Rectal smooth muscle tissue (tissue), 1 donor: ENCODE measurements around the gene ATG2A.

ENCODE experiments used
- H3K27ac ChIP-seq: one replicate; pipeline ENCODE4 v1.7.0; 2013; ENCODE audit warnings: low read depth, low read length, inconsistent platforms
- H3K27me3 ChIP-seq: one replicate; pipeline ENCODE4 v1.7.0; 2013; ENCODE audit warnings: low read length; ENCODE audit not compliant: control insufficient read depth, insufficient read depth
- H3K36me3 ChIP-seq: one replicate; pipeline ENCODE4 v1.7.0; 2013; ENCODE audit warnings: low read length; ENCODE audit not compliant: control insufficient read depth, insufficient read depth
- H3K4me1 ChIP-seq: one replicate; pipeline ENCODE4 v1.7.0; 2013; ENCODE audit warnings: low read length; ENCODE audit not compliant: control insufficient read depth, insufficient read depth
- H3K4me3 ChIP-seq: one replicate; pipeline ENCODE4 v1.7.0; 2013; ENCODE audit warnings: low read length
- H3K9ac ChIP-seq: one replicate; pipeline ENCODE4 v1.7.0; 2013; ENCODE audit warnings: low read length

ATG2A gene

DNA sequence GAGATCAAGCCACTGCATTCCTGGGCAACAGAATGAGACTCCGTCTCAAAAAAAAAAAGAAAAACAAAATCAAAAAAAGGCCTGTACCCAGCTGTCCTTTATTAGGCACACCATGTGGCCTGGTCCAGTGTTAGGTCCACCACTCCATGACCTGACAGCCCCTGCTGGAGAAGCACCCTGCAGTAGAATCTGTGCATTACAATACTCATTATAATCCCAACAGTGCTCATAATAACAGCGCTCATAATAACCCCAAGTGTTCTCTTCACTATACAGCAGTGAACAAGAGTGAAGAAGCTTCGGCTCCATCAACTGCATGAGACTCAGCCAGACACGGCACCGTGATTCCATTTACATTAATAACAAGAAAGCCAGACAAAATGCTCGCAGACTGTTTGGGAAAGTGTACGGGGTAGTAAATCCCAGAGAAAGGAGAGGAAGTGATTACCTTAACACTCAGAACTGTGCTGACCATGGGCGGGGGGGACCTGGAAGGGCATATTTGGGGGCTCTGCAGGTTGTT, 29.7 kb downstream of the ATG2A start:
- Histone ChIP-seq H3K27ac (peak overlapping the region; percentile 80), H3K4me1 (peaks cover 2% of the 10 kb centered on the region), H3K27me3 (no peaks in the 10 kb centered on the region), H3K4me3 (peak overlapping the region; percentile 62), H3K36me3 (peaks cover 9% of the 10 kb centered on the region), H3K9ac (no peak overlapping the region)

- Histone ChIP-seq H3K9ac (no peak overlapping the region), H3K27me3 (no peaks in the 10 kb centered on the region), H3K36me3 (peaks cover 3% of the 10 kb centered on the region), H3K4me3 (no peak overlapping the region), H3K4me1 (peaks cover 2% of the 10 kb centered on the region), H3K27ac (no peak overlapping the region)
Measured at GRCh38 chr11:64885367-64886286, 31.4 kb downstream of the ATG2A start.

DNA sequence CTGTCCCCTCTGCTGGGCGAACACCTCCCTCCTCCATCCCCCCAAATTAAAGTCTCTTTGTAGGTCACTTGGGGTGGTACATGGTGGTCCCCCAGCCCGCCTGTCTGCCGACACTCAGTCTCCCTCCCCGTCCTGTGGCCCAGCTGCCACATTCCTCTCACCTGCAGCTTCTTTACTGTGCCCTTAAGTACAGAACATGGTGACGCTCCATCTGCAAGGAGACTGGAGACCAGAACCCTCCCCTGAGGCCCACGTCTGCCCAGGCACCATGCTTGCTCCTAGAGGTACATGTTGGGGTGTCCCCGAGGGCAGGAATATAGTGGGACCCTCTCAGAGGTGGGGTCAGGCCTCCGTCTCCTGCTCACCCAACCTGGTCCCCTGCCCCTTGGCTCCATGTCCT, 33.0 kb downstream of the ATG2A start:
- Histone ChIP-seq H3K9ac (no peak overlapping the region), H3K4me1 (peaks cover 10% of the 10 kb centered on the region), H3K36me3 (no peaks in the 10 kb centered on the region), H3K27ac (no peak overlapping the region), H3K27me3 (no peaks in the 10 kb centered on the region), H3K4me3 (no peak overlapping the region)

GRCh38 chr11:64883575-64883974, 33.4 kb downstream of the ATG2A start:
- Histone ChIP-seq H3K9ac (no peak overlapping the region), H3K4me1 (peaks cover 11% of the 10 kb centered on the region), H3K27ac (no peak overlapping the region)

GRCh38 chr11:64882243-64882642, 34.8 kb downstream of the ATG2A start:
- no peak overlapping the region for H3K4me3 ChIP-seq
- peaks cover 9% of the 10 kb centered on the region for H3K4me1 ChIP-seq
- no peak overlapping the region for H3K9ac ChIP-seq
- peaks cover 2% of the 10 kb centered on the region for H3K36me3 ChIP-seq
- H3K27me3 ChIP-seq, result no peaks in the 10 kb centered on the region
- H3K27ac ChIP-seq, result no peak overlapping the region

More at GRCh38 chr11:64883575-64883974, 33.4 kb downstream of the ATG2A start:
- Histone ChIP-seq H3K4me3 (no peak overlapping the region), H3K36me3 (no peaks in the 10 kb centered on the region), H3K27me3 (no peaks in the 10 kb centered on the region)

- no peak overlapping the region for H3K9ac ChIP-seq
- peaks cover 9% of the 10 kb centered on the region for H3K4me1 ChIP-seq
- H3K27ac ChIP-seq, result no peak overlapping the region
- no peaks in the 10 kb centered on the region for H3K27me3 ChIP-seq
- H3K36me3 ChIP-seq, result peaks cover 2% of the 10 kb centered on the region
- no peak overlapping the region for H3K4me3 ChIP-seq
Measured at GRCh38 chr11:64881476-64881875, 35.5 kb downstream of the ATG2A start.

GRCh38 chr11:64880240-64881001, 36.6 kb downstream of the ATG2A start:
- Histone ChIP-seq H3K27me3 (no peaks in the 10 kb centered on the region), H3K9ac (no peak overlapping the region), H3K4me1 (peaks cover 17% of the 10 kb centered on the region), H3K36me3 (peaks cover 2% of the 10 kb centered on the region), H3K4me3 (no peak overlapping the region), H3K27ac (no peak overlapping the region)

DNA sequence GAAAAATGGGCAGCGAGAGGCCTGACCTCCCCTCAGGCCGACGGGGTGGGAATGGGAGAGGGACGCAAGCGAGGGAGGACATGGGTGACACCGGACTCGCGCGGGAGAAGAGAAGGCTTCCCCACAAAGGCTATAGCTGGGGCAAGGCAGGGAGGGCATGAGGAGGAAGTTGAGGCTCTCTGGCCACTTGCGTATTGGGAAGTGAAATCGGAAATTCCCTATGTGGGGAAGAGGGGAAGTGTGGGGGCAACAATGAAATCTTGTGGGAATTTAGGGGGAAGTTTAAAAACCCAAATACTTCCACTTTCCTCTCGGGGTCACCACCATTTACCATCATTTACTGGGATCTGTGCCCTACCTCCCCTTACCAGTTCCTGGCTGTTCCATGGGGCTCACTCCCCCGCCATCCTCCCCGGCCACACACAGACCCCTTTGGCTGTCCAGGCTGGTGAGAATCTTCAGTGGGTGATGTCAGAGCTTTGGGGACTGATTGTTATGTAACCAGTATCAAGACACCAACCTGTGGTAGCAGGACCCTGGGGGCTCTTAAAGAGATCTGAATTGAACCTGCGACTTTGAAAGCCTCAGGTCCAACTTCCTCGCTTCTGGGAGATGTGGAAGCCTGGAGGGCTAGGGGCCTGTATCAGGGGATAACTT, 37.6 kb downstream of the ATG2A start:
- peaks cover 2% of the 10 kb centered on the region for H3K36me3 ChIP-seq
- peak overlapping the region; percentile 91 for H3K27ac ChIP-seq
- H3K27me3 ChIP-seq, result no peaks in the 10 kb centered on the region
- H3K4me3 ChIP-seq, result peak overlapping the region; percentile 92
- peak overlapping the region; percentile 81 for H3K9ac ChIP-seq
- peaks cover 19% of the 10 kb centered on the region for H3K4me1 ChIP-seq

DNA sequence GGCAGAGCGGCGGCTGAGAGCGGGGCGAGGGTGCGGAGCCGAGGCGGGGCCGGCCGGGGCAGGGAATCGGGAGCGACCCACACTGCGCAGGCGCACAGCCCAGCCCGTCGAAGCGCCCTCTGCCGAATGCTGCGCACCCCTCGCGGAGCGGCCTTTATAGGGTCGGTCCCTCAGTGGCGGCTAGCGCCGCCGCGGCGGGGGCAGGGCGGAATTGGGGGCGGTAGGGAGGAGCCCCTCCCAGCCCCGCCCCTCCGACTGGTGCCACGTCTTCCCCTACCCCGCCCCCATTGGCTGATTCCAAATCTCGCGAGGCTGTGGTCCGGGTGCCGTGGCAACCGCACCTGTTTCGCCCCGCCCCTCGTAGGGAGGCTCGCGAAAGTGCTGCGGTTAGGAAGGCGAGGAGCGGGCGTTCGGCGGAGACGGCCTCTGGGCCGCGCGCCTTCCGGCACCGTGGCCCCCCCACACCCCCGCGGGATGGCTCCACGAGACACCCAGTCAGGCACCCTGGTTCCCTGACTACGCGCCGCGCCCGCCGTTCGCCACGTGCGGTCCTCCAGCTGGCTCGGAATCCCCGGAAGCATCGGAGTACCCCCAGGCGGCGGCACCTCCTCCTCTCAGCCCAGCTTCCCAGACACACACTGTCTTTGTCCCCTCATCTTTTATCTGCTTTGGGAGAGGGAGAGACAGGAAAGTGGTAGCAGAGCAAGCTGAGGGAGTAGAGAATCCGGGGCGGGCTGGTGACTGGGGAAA, 38.3 kb downstream of the ATG2A start, which contains the start of gene EHD1:
EHD1 (minus strand) TSS at position 128 of the 750 bp plus-strand sequence. CDS start 157 bp downstream, outside the sequence.
- Histone ChIP-seq H3K4me3 (peak within 1 kb of the TSS; percentile 99), H3K27me3 (no peaks in the 10 kb centered on the region), H3K36me3 (peaks cover 2% of the 10 kb centered on the region), H3K9ac (peak within 1 kb of the TSS; percentile 94), H3K4me1 (peaks cover 19% of the 10 kb centered on the region), H3K27ac (peak within 1 kb of the TSS; percentile 91)

GRCh38 chr11:64878223-64878493, 38.9 kb downstream of the ATG2A start:
- Histone ChIP-seq H3K4me3 (peak overlapping the region; percentile 99), H3K36me3 (peaks cover 7% of the 10 kb centered on the region), H3K9ac (peak overlapping the region; percentile 94), H3K4me1 (peaks cover 19% of the 10 kb centered on the region), H3K27me3 (no peaks in the 10 kb centered on the region), H3K27ac (peak overlapping the region; percentile 87)

- Histone ChIP-seq H3K9ac (peak overlapping the region; percentile 94), H3K27me3 (no peaks in the 10 kb centered on the region), H3K27ac (peak overlapping the region; percentile 87), H3K4me3 (peak overlapping the region; percentile 99), H3K36me3 (peaks cover 10% of the 10 kb centered on the region), H3K4me1 (peaks cover 19% of the 10 kb centered on the region)
Measured at GRCh38 chr11:64877390-64878222, 39.4 kb downstream of the ATG2A start.
